ENCODE results near the gene CCDC83. TPM values are rescaled to one million over a fixed set of nuclear protein-coding genes. Genes with fewer than 3 reads are reported as not detected.

CCDC83 gene
- total and polyA plus RNA-seq, 9 of the 15 experiments (the other 6 are each of a cell fraction or from before 2014, with no cell fraction given), result not detected

DNA sequence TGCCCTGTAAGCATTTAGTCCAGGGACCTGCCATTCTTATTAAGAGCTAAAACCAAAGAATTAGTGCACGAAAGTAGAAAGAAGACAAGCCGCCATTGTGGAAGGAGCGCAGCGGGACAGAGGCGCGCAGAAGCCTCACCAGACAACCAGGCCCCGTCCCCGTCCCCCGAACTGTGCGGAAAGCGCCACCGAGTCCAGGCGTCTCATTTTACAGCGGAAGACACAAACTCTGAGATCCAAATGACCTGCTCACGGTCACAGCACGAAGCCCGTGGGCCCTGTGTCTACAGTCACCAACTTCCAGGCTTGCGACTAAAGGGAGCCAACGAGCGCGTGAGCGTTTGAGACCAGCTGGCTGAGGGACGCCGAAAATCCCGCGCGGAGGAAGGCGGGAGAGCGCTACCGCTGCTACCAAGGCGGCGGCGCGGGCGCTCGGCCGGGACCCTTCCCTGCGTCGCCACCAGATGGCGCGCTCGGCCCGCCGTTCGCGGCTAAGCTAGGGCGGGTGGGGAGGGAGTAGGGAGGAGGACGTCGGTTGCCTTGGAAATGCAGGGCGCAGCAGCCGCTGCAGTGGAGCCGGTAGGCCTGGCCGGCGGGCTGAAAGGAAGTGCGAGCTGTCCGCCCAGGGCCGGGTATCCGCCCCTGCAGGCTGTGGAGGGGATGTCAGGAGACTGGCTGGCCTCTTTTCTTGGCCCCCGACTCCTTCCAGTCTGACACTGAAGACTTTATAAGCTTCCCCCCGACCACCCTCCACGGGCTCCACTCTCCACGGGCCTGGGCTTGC is 434 bp upstream of the CCDC83 start (continued):
- TF ChIP-seq, protein P1, sequence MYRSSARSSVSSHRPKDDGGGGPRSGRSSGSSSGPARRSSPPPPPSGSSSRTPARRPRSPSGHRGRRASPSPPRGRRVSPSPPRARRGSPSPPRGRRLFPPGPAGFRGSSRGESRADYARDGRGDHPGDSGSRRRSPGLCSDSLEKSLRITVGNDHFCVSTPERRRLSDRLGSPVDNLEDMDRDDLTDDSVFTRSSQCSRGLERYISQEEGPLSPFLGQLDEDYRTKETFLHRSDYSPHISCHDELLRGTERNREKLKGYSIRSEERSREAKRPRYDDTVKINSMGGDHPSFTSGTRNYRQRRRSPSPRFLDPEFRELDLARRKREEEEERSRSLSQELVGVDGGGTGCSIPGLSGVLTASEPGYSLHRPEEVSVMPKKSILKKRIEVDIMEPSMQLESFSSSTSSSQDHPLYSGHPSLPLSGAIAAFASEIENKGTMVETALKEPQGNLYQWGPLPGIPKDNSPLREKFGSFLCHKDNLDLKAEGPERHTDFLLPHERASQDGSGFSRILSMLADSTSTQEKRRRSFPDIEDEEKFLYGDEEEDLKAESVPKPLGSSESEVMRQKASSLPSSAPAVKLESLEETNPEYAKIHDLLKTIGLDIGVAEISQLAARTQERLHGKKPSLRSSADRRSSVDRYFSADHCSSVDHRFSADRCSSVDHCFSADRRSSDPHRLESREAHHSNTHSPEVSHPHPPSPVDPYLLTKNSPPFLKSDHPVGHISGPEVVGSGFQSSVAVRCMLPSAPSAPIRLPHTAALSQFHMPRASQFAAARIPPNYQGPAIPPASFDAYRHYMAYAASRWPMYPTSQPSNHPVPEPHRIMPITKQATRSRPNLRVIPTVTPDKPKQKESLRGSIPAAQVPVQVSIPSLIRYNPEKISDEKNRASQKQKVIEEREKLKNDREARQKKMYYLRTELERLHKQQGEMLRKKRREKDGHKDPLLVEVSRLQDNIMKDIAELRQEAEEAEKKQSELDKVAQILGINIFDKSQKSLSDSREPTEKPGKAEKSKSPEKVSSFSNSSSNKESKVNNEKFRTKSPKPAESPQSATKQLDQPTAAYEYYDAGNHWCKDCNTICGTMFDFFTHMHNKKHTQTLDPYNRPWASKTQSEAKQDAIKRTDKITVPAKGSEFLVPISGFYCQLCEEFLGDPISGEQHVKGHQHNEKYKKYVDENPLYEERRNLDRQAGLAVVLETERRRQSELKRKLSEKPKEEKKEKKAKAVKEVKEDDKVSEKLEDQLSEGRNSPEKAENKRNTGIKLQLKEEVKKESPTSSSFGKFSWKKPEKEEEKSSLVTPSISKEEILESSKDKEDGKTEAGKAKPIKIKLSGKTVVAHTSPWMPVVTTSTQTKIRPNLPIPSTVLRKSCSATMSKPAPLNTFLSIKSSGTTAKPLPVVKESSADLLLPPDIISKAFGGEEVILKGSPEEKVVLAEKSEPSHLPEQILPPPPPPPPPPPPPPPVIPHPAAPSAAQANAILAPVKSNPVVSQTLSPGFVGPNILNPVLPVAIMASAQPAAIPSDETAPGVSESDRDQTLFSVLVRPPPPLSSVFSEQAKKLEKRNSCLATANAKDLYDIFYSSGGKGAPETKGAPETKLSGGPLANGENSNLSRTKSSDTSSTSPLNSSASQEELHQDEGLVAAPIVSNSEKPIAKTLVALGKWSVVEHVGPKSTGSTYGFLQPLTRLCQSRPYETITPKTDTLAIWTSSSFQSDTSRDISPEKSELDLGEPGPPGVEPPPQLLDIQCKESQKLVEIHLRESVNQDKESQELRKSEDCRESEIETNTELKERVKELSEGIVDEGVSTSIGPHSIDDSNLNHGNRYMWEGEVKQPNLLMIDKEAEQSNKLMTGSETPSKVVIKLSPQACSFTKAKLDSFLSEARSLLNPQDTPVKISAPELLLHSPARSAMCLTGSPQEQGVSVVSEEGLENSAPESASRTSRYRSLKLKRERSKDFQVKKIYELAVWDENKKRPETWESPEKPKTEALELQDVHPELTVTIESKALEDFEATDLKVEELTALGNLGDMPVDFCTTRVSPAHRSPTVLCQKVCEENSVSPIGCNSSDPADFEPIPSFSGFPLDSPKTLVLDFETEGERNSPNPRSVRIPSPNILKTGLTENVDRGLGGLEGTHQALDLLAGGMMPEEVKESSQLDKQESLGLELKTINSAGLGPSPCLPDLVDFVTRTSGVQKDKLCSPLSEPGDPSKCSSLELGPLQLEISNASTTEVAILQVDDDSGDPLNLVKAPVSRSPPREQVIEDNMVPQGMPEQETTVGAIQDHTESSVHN (IDR thresholded peaks at IDR 0.05; ENCODE audit: borderline replicate concordance in 1 of 2, low read depth in 1 of 2), result no peak
- TF ChIP-seq ZNF316 (IDR thresholded peaks at IDR 0.05) (peak; percentile 78), MAZ (CRISPR knock-in tag; conservative IDR thresholded peaks at IDR 0.05 in 1 of 2, IDR thresholded peaks at IDR 0.05 in 1 of 2) (peak; percentile 99 to 100), HES1 (IDR thresholded peaks at IDR 0.05; ENCODE audit: low read depth) (0 out of 2 replicates have a peak, but pooled peaks have one; percentile 18), KAT7 (CRISPR knock-in tag; IDR thresholded peaks at IDR 0.05; ENCODE audit: borderline replicate concordance) (0 out of 2 replicates have a peak, but pooled peaks have one; percentile 75), ELF1 (tag; IDR thresholded peaks at IDR 0.05) (0 out of 2 replicates have a peak, but pooled peaks have one; percentile 1), SAFB (IDR thresholded peaks at IDR 0.05; ENCODE audit: borderline replicate concordance, low read depth, low read length) (no peak), ZNF79 (CRISPR knock-in tag; IDR thresholded peaks at IDR 0.05; ENCODE audit: low read depth) (no peak), SNIP1 (IDR thresholded peaks at IDR 0.05; ENCODE audit: low read depth) (no peak), OTX1 (CRISPR knock-in tag; IDR thresholded peaks at IDR 0.05) (no peak), SP1 (CRISPR knock-in tag; IDR thresholded peaks at IDR 0.05) (peak; percentile 74; the same call in 1 of the 2 replicates), ZFX (CRISPR knock-in tag; IDR thresholded peaks at IDR 0.05) (peak; percentile 78), ZBTB9 (CRISPR knock-in tag; IDR thresholded peaks at IDR 0.05) (no peak)
- TF ChIP-seq, protein P2, sequence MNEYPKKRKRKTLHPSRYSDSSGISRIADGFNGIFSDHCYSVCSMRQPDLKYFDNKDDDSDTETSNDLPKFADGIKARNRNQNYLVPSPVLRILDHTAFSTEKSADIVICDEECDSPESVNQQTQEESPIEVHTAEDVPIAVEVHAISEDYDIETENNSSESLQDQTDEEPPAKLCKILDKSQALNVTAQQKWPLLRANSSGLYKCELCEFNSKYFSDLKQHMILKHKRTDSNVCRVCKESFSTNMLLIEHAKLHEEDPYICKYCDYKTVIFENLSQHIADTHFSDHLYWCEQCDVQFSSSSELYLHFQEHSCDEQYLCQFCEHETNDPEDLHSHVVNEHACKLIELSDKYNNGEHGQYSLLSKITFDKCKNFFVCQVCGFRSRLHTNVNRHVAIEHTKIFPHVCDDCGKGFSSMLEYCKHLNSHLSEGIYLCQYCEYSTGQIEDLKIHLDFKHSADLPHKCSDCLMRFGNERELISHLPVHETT (CRISPR knock-in tag; conservative IDR thresholded peaks at IDR 0.05 in 1 of 2, IDR thresholded peaks at IDR 0.05 in 1 of 2), result no peak; a peak in 1 of 4 replicates

Measured in K562 (cell line).